ENCODE results near the gene TBP.
A peak's percentile ranks its signal among the peaks of the same experiment; 100 is the strongest.
"Not testable (repeated sequence)": the region's sequence is repeated elsewhere in the genome, so short reads cannot be mapped to it uniquely, and the experiment has no call there.

The TBP gene

DNA sequence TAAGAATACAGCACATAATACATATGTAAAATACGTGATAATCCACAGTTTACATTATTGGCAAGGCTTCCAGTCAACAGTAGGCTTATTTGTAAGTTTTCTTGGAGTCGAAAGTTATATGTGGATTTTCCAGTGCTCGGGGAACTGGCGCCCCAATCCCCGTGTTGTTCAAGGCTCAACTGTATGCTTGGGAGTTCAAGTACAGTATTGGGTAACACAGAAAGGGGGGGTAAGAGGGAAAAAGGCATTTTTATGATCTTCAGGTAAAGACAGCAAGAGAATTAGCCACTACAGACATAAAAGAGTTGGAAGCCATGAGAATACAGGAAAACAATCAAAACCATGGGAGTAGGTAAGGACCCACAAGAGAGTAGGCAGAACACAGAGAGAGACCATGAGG, 17.5 kb upstream of the TBP start:
- no peak for DNase-seq

DNA sequence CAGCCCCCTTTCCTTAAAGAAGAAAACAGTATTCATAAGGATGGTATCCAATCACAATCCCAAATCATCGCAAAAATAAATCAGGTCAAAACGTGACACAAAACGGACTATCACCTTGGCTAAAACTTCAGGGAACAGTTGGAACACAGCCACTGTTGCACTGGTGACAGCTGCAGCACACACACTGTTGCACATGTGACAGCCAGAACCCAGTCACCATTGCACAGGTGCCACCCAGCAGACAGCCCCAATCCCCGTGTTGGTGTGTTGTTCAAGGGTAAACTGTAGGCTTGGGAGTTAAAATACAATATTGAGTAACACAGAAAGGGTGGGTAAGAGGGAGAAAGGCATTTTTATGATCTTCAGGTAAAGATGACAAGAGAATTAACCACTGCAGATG, 16.8 kb upstream of the TBP start:
- DNase-seq: no peak

DNA sequence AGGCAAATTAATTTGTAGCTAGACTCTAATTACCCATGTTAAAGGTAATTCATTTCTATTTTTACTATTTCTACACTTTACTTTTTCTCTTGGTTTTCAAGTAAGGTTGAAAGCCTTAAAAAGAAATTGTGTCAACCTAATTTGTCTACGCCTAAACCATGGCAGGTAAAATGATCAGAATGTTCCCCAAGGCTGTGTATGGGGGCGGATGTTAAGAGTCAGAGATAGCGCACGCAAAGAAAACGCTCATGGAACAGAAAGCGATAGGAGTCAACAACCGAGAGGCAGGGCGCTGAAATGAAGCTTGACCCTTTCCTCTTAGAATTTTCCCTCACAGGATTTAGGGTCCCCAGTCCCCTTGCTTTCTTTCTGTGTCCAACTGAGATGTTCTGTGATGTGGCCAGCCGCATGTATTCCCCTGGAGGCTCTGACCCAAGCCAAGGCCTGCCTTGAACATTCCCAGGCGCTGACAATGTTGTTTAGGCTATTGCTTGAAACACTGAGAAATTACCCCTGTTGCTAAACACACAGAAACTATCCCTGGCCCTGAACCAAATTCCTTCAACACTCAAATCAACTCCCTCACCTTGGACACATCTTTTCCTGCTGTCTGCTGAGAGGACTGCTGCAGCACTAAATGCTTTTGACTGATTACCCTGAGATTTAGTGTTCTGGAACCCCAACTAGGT, 12.0 kb upstream of the TBP start:
- no peak for DNase-seq

DNA sequence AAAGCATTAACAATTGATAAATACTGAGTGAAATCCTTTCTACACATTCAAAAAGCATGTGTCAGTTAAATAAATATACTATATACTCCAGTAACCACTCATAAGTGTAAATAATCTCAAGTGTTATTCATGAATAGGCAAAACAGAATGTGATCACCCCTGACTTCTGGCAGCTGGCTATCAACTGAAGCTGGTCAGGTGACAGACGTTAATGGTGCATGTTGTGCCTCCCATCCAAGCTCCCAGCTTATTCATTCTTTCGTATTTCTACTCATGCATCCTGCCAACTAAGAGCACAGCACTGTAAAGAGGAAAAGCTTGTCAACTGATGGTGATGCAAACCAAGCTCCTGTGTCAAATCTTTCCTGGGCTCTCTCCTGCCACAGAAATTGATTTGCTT, 8.8 kb upstream of the TBP start:
- DNase-seq: no peak

DNA sequence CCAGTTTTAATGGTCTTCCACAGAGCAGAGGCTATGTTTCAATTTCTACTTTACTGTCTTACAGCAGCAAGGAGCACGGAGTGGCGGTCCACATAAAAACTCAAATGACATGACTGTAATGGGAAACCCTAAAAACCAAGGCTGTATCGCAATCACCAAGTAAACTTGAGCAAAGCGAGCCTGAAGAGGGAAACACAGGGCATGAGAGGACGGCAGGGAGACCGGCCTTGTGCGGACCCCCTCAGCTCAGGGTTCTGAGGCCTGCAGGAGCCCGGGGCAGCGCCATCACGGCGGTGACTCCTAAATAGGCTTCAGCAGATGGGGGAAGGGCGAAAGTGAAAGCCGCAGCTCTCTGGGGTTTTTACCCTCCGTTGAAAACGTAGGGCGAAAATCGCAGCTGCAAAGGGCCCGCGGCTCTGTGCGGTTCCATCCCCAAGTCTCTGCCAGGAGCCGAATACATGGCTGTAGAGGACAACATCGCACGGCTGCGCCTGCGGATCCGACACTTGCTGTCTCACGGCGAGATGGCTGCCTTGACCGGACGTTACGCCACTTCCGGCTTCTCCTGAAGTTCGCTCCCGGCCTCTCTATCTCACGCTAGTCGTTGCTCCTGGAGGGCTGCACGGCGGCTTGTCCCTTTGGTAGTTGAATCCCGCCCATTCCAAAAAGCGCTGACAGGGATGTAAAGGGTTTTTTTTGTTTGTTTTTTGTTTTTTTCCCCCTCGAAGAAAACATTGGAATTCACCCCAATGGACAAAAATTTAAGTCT, 1.2 kb upstream of the TBP start, which contains the start of gene PSMB1:
TSS of gene PSMB1 (minus strand) at position 543 of the 769 bp plus-strand sequence. CDS start at position 478, 65 bp downstream.
- DNase-seq: peak; percentile 87 to 89

DNA sequence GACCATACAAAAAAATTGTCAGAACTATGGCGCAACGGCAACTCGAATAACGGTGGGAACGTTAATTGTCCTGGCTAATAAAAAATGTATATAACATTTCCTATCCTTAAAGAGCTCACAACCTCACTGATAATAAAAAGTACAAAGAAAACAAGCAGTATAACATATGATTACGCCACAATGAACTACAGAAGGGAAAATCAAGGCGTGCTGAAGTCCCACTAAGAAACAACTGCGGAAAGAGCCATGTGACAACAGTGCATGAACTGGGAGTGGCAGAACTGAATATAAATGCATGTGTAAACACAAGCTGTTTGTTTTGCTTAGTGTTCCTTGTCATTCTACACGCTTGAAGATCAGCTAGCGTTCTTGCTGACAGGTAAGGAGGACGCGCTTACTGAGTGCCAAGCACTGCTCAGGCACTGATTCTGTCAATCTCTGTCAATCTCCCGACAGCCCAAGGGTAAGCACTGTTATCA, 596 bp upstream of the TBP start:
- no peak for DNase-seq

DNA sequence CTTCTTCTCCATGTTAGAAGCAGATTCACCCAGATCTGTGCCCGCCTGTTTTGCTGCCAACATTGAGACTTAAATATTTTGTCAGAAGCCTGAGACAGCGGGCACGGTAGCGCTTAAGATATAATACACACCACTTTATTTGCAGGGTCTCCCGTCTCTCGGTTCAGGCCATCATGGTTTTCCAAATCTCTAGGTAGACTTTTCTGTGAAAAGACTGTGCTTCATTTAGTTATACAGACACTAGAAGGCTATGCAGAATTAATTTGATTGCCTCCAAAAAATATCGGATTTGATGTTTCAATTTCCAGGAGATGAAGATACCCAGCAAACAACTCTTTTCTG, 598 bp downstream of the TBP start:
- no peak for DNase-seq

DNA sequence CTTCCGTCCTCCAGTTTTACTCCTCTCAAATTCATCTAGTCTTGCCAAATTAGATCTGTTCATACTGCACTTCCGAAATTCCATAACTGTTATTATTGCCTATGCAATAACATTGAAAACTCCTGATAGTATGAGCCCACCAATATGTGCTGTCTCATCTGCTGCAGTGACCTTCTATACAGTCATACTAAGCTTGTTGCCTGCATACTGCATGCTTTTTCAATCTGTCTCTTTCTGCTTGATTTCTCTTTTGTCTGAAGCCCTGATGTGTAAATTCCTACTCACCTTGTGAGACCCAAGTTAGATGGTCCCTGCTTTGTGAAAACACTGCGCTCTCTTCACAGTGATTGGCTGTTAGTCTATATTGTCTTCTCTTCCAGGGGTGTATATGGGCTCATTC, 1.1 kb downstream of the TBP start:
- DNase-seq: no peak

DNA sequence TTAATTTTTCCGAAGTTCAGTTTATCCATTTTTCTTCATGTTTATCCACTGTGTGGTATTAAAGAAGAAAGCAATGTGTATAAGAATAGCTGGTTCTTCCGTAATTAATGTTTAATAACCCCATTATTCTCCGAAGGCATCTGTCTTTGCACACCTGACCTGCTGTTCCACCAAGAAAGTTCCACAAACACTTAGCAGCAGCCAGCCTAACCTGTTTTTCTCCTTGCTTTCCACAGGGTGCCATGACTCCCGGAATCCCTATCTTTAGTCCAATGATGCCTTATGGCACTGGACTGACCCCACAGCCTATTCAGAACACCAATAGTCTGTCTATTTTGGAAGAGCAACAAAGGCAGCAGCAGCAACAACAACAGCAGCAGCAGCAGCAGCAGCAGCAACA, 7.4 kb downstream of the TBP start:
- no peak for DNase-seq

DNA sequence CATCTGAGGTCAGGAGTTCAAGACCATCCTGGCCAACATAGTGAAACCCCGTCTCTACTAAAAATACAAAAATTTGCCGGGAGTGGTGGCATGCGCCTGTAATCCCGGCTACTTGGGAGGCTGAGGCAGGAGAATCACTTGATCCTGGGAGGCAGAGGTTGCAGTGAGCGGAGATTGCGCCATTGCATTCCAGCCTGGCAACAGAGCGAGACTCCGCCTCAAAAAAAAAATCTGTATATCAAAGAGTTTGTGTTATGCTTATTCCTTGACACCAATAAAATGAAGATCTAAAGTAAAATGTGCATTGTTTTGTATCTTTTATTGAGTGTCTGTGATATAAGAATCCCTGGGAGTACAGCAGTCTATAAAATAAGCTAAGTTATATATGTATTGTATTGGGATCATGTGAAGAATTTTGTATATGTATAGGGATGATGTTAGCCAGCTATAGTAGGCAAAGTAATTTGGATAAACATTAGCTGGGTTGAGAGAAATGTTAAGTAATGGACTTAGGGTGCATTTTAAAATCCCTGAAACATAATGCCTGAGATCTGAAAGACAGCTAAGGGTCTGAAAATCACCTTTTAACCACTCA, 10.9 kb downstream of the TBP start:
- no peak for DNase-seq

DNA sequence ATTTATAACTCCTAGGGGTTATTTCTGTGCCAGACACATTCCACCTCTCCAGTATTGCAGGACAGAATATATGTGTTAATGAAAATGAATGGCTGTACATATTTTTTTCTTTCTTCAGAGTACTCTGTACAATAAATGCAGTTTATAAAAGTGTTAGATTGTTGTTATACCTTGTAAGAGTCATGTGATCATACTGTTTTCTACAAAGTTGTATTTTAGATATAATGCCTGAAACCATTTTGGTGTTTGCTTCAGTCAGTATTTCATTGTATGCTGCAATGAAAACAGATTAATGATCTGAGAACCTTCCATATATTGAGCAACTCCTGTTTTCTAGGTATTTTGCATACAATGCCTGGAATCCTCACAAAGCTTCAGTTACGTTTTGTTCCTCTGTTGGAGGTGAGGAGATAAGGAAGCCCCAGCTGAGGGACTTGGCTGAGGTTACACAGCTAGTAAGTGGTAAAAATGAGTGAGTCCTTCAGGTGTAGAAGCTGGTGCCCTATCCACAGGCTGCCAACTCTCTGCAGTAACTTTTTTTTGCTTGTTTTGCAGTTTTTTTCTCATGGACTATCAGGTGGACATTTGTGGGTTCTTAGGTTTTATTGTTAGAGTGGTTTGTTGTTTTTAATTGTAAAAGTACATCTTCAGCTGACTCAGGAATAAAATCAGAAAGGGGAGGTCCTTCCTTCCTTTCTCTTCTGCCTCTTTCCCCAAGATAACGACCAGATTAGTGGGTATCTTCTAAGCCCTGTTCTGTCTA, 18.7 kb downstream of the TBP start:
- no peak for DNase-seq

DNA sequence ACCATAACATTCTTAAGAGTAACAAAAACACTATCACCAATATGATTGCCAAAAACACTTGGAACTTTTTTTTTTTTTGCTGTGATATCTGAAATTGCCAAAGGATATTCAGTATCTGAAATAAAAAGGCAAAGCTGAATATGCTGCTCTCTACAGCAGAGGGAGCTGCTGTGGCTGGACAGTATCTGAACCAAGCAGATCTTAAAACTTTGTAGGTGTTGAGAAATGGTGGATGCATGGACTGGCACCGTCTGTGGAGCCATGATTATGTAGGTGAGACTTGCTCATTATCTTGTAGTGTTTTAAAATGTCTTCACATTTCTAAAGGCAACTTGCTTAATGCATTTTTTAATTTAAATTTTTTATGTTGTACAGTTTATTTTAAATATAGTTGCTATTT, 21.1 kb downstream of the TBP start:
- no peak for DNase-seq

DNA sequence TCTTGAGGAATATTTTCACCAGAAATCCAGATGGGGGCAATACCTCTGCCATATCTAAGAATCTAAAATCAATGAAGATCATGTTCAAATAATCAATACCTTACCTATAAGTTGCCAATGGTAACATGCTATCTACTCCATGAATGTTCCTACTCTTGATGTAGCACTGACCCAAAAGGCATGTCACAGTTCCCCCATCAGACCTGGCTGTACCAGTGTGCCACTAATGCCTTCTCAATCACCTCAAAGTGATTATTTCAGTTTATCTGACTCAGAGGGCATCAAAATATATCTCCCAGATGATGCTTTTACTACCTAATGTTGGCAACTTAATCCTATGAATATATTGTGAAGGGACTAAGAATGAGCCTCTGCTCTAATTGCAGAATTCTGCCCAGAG, 24.7 kb downstream of the TBP start:
- no peak for DNase-seq

DNA sequence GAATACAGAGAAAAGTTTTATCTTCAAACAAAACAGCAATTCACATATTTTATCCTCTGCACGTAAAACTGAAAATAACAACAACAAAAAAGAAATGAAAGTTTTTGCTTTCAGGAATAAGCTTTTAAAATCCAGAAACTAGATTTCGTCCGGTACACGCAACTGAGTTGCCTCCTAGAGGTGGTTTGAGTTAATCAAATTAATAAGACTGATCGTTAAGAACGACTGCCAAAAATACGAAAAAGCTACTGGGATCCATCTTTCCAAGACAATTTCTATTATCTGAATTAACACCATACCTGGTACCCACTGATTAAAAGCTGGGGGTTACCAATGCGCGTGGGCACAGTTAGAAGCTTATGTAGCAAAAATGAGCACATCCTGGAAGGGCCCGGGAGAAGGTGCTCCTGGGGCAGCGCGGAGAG, 29.6 kb downstream of the TBP start:
- no peak for DNase-seq

DNA sequence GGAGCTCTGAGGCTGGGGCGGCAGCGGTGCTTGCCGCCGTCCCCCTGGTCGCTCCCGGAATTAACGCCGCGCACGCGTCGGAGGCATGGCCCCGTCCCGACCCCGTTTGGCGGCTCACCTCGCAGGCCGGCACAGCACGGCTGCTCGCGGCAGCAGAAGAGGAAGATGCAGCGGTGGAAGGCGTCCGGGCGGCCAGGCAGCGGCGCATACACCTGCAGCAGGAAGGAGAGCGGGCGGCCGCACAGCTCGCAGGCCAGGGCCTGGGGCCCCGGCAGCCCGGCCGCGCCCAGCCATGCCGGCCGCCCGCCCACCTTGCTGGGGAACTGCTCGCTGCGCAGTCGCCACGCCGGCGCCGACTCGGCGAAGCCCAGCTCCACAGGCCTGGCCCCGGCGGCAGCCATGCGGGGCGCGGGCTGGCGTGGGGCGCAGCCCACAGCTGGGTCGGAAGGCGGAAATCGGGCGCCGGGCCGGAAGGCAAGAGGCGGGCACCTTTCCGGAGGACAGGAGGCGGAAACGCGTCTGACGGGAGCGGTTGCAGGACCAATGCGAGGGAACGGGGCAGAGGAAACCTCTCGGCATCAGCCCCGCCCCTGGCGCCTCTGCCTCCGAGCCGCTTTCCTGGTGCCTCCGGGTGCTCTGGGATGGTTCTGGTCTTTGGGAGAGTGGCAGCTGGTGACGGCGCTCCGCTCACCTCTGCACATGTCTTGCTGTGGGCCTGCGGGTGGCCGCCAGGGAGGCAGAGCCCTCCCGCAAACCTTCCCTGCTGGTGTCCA, 30.2 kb downstream of the TBP start, which contains the start of gene PDCD2:
TSS of gene PDCD2 (minus strand) at position 457 of the 773 bp plus-strand sequence. CDS start at position 401, 56 bp downstream.
- DNase-seq: peak; percentile 90

DNA sequence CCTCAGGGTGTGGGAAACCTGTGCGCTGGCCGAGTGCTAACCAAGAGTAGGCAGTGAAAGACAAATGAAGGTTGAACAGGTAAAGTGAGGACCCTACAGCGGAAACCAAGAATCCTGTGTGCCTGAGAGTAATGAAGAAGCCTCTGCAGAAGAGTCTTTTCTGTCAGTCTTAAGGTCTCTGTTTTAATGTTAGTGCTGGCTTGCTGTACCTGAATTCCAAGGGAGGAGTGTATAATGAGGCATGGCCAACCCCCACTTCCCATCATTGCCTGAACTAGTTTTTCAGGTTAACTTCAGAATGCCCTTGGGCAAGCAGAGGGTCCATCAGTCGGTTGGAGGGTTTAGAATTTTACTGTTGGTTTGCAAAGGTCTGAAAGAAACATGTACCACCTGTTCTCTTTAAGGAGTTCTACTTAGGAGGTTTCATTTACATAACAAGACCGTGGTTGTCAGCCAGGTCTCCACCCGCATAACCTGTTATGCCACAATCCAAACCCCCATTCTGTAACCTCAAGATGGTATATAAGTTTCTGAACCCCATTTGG, 30.9 kb downstream of the TBP start:
- DNase-seq: peak in 1 of 2 donors; percentile 1

DNA sequence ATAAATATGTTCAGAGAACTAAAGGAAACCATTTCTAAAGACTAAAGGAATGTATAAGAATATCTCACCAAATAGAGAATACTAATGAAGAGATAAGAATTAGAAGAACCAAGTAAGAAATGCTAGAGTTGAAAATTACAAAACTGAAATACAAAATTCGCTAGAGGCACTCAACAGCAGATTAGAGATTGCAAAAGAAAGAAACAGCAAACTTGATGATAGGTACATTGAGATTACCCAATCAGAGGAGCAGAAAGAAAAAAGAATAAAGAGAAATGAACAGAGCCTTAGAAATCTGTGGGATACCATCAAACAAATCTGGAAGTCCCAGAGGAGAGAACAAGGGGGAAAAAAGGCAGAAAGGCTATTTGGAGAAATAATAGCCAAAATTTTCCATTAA, 36.6 kb downstream of the TBP start:
- no peak for DNase-seq

DNA sequence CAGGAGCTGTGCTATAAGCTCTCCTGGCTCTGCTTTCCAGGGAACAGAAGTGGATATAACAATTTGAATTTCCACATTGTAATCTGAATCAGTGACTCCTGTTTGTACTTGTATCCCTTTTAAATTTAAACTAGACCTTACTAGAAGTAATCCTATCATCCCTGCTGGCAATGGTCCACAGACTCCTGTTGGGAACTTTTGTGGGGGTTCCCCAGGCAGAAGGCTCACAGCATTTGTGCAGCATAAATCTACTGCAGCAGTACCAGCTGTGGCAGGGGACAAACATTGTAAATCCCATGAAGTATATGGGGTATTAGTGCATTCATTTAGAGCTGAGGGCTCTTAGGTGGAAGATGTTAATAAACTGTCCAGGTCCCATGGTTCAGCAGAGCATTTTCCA, 42.3 kb downstream of the TBP start:
- no peak for DNase-seq

DNA sequence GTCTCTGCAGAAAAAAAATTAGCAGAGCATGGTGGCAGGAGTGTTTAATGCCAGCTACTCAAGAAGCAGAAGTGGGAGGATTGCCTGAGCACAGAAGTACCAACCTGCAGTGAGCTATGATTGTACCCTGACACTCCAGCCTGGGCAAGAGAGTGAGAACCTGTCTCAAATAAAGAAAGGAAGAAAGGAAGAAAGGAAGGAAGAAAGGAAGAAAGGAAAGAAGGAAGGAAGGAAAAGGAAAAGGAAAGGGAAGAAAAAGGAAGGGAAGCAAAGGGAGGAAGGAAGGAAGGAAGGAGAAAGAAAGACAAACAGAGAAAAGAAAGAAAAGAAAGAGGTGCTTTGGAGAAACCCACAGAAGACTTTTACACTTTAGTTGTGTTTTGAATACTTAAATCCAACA, 43.1 kb downstream of the TBP start:
- no peak for DNase-seq

DNA sequence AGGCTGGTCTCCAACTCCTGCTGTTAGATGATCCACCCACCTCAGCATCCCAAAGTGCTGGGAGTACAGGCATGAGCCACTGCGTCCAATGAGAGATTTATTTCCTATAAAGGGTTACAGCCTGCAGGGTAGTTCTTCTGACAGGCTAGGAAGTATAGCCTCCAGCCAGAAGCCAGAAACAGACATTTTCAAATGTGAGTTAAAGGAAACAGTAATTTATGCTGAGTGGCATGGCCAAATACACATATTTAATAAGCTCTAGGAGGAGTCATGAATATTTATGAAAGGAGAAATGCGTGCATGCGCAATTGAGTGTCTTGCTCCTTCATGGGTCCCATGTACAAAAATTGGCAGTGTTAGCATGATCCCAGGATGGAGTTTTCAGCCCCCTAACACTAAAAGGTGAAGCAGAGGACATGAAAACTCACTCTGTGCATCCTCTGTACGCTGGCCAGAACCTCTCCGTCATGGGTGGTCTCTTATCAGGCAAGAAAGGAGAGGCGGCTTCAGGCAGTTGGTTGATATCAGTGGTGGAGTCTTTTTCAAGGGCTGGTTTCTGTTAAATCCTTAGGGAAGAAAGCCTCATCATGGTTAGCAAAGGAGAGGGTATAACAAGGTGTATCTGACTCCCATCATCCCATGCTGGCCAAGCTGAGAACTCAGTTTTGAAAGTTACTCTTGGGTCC, 51.5 kb downstream of the TBP start:
- no peak for DNase-seq

DNA sequence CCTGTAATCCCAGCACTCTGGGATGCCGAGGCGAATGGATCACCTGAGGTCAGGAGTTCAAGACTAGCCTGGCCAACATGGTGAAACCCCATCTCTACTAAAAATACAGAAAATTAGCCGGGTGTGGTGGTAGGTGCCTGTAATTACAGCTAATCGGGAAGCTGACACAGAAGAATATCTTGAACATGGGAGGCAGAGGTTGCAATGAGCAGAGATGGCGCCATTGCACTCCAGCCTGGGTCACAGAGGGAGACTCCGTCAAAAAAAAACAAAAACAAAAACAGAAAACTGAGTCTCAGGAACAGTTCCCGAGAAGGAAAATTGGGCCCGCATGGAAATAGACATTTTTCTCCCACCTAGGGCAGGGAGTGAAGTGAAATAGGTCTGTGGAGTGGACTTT, 55.1 kb downstream of the TBP start:
- not testable (repeated sequence) for DNase-seq

Measured in CD4-positive, alpha-beta T cell treated with Interleukin-4 for 1 hour (primary cell).